Parathyroid adenoma (tissue), 2 donors: ENCODE data around the gene TUFT1.
A peak's percentile ranks its signal among the peaks of the same experiment; 100 is the strongest.

Experiments used
- H2AFZ ChIP-seq: fragments of 300-600 bp; sonication (generic); one replicate; pipeline ENCODE4 v1.7.0; 2017; ENCODE audit warnings: antibody characterized with exemption, mild to moderate bottlenecking
- H3K27ac ChIP-seq: fragments of 300-600 bp; sonication (generic); one replicate; pipeline ENCODE4 v1.7.0; 2017
- H3K27me3 ChIP-seq: fragments of 300-600 bp; sonication (generic); one replicate; pipeline ENCODE4 v1.7.0; 2017; ENCODE audit warnings: low read length; ENCODE audit not compliant: control insufficient read depth, insufficient read depth
- H3K36me3 ChIP-seq: fragments of 300-600 bp; sonication (generic); one replicate; pipeline ENCODE4 v1.7.0; 2017; ENCODE audit warnings: low read length; ENCODE audit not compliant: control insufficient read depth, insufficient read depth
- H3K4me1 ChIP-seq: fragments of 300-600 bp; sonication (generic); one replicate; pipeline ENCODE4 v1.7.0; 2017; ENCODE audit warnings: control low read depth
- H3K4me2 ChIP-seq: fragments of 300-600 bp; sonication (generic); one replicate; pipeline ENCODE4 v1.7.0; 2017; ENCODE audit warnings: low read length
- H3K4me3 ChIP-seq: fragments of 300-600 bp; sonication (generic); one replicate; pipeline ENCODE4 v1.7.0; 2017; ENCODE audit warnings: low read depth, low read length
- H3K79me2 ChIP-seq: fragments of 300-600 bp; sonication (generic); one replicate; pipeline ENCODE4 v1.7.0; 2017; ENCODE audit warnings: control low read depth
- H3K9ac ChIP-seq: fragments of 300-600 bp; sonication (generic); one replicate; pipeline ENCODE4 v1.7.0; 2017; ENCODE audit warnings: mild to moderate bottlenecking
- H3K9me3 ChIP-seq: fragments of 300-600 bp; sonication (generic); one replicate; pipeline ENCODE4 v1.7.0; 2017; ENCODE audit warnings: low read length; ENCODE audit not compliant: control insufficient read depth
- CTCF ChIP-seq: fragments of 300-600 bp; sonication (generic); IDR thresholded peaks from one replicate; pipeline ENCODE4 v1.7.0; 2017; ENCODE audit warnings: antibody characterized with exemption, mild to moderate bottlenecking
- donor health status: primary hyperparathyroidism.

TUFT1 gene

GRCh38 chr1:151494741-151495281 lies 45.3 kb upstream of the TUFT1 start:
- Histone ChIP-seq H3K9me3 (no peaks in the 10 kb centered on the region), H3K27ac (no peak overlapping the region), H2AFZ (no peak overlapping the region), H3K9ac (no peak overlapping the region), H3K27me3 (no peaks in the 10 kb centered on the region), H3K4me2 (no peak overlapping the region), H3K4me3 (no peak overlapping the region), H3K36me3 (no peaks in the 10 kb centered on the region), H3K4me1 (no peaks in the 10 kb centered on the region), H3K79me2 (no peaks in the 10 kb centered on the region)
- TF ChIP-seq CTCF, result no peak

GRCh38 chr1:151495316-151495715 lies 44.8 kb upstream of the TUFT1 start:
- Histone ChIP-seq H3K27ac (no peak overlapping the region), H3K79me2 (no peaks in the 10 kb centered on the region), H3K4me1 (no peaks in the 10 kb centered on the region), H3K4me2 (no peak overlapping the region), H3K4me3 (no peak overlapping the region), H2AFZ (peak overlapping the region; percentile 22), H3K9ac (no peak overlapping the region), H3K9me3 (no peaks in the 10 kb centered on the region), H3K36me3 (no peaks in the 10 kb centered on the region), H3K27me3 (no peaks in the 10 kb centered on the region)
- no peak for TF ChIP-seq CTCF

GRCh38 chr1:151499365-151499764 lies 40.7 kb upstream of the TUFT1 start:
- Histone ChIP-seq H3K27me3 (no peaks in the 10 kb centered on the region), H3K79me2 (no peaks in the 10 kb centered on the region), H3K4me1 (peaks cover 16% of the 10 kb centered on the region), H3K9ac (no peak overlapping the region), H3K27ac (no peak overlapping the region), H3K4me3 (no peak overlapping the region), H3K9me3 (no peaks in the 10 kb centered on the region), H3K36me3 (no peaks in the 10 kb centered on the region), H3K4me2 (no peak overlapping the region), H2AFZ (no peak overlapping the region)
- no peak for TF ChIP-seq CTCF

- Histone ChIP-seq H3K36me3 (no peaks in the 10 kb centered on the region), H3K4me3 (no peak overlapping the region), H3K4me2 (no peak overlapping the region), H3K9me3 (no peaks in the 10 kb centered on the region), H3K4me1 (peaks cover 16% of the 10 kb centered on the region), H3K79me2 (no peaks in the 10 kb centered on the region), H3K9ac (no peak overlapping the region), H3K27me3 (no peaks in the 10 kb centered on the region), H2AFZ (no peak overlapping the region), H3K27ac (no peak overlapping the region)
- no peak for TF ChIP-seq CTCF
Measured at GRCh38 chr1:151499930-151500329, 40.2 kb upstream of the TUFT1 start.

GRCh38 chr1:151501474-151501873 lies 38.6 kb upstream of the TUFT1 start:
- no peak overlapping the region for H3K9ac ChIP-seq
- no peak overlapping the region for H3K4me3 ChIP-seq
- peaks cover 16% of the 10 kb centered on the region for H3K4me1 ChIP-seq
- H3K9me3 ChIP-seq, result no peaks in the 10 kb centered on the region
- TF ChIP-seq CTCF, result peak; percentile 20
- H2AFZ ChIP-seq, result no peak overlapping the region
- no peaks in the 10 kb centered on the region for H3K79me2 ChIP-seq
- H3K36me3 ChIP-seq, result no peaks in the 10 kb centered on the region
- peak overlapping the region; percentile 9 for H3K4me2 ChIP-seq
- H3K27me3 ChIP-seq, result no peaks in the 10 kb centered on the region
- H3K27ac ChIP-seq, result peak overlapping the region; percentile 90
